ENCODE measurements around the gene GFY.

GRCh38 chr19:49436381-49437017 is 11.3 kb downstream of the GFY start:
- TF ChIP-seq CTCF (IDR thresholded peaks at IDR 0.05; ENCODE audit: insufficient read depth, low read length, poor library complexity, severe bottlenecking) (no peak), EZH2phosphoT487 (conservative IDR thresholded peaks at IDR 0.05; ENCODE audit: low read length) (no peak)

Measured in SU-DHL-6 (cell line).